DOHH2 (cell line): Measurements from ENCODE around the gene RALGPS2.

Source experiments
- CTCF ChIP-seq: fragments of 200-600 bp; sonication (generic); IDR thresholded peaks from one replicate; pipeline ENCODE4 v1.5.1; 2014; ENCODE audit warnings: antibody characterized with exemption, mild to moderate bottlenecking, low read depth, low read length; ENCODE audit not compliant: poor library complexity, severe bottlenecking
- EZH2phosphoT487 ChIP-seq: fragments of 200-600 bp; sonication (generic); IDR thresholded peaks from 2 replicates; pipeline ENCODE4 v1.6.1; 2017; ENCODE audit warnings: borderline replicate concordance, mild to moderate bottlenecking, antibody characterized with exemption, low read length, moderate library complexity, mixed read lengths

DNA sequence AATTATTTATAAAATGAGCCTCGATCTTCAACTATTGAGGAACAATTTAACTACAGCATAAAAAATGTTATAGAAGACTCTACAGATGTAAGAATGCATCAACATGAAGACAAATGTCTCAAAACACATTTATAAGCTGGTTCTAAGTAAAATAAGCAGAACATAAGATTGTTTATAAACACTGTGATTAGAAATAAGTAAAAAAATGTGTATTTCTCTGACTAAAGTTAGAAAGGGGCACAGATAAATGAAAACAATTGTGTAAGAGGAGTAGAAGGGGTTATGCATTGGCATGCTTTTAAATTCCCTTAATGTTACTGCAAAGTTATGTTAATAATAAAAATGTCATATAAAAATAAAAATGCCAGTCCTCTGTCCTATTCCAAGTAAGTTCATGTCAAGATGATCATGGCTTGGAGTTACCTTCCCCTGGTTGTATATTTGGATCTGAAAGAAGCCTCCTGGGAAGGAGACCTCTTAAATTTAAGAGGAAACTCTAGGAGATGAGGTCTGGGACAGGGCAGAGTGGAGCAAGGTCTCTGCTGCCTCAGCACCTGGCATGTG lies 230.4 kb downstream of the RALGPS2 start:
- TF ChIP-seq CTCF: no peak
- no peak for TF ChIP-seq EZH2phosphoT487
